Measurements from ENCODE around the gene SLC39A5.
"Not testable (repeated sequence)": the region's sequence is repeated elsewhere in the genome, so short reads cannot be mapped to it uniquely, and the experiment has no call there.

Gene SLC39A5

GRCh38 chr12:56261503-56262232, 31.8 kb downstream of the SLC39A5 start:
- no peaks in the 10 kb centered on the region; the same call in 1 of the 2 replicates for H3K36me3 ChIP-seq (ENCODE audit: control insufficient read depth, insufficient read depth, low read length)
- no peaks in the 10 kb centered on the region for H3K27me3 ChIP-seq (replicated peaks; ENCODE audit: control insufficient read depth, insufficient read depth, low read length)
- no peak for TF ChIP-seq CTCF (IDR thresholded peaks at IDR 0.05; ENCODE audit: insufficient read depth, low read length, poor library complexity, severe bottlenecking)
- H3K4me3 ChIP-seq (replicated peaks; ENCODE audit: low read depth, low read length): no peak overlapping the region
- no peak for DNase-seq (ENCODE audit: extremely low read depth, insufficient read length)

- H3K36me3 ChIP-seq (ENCODE audit: control insufficient read depth, insufficient read depth, low read length); DNase-seq (ENCODE audit: extremely low read depth, insufficient read length); H3K27me3 ChIP-seq (replicated peaks; ENCODE audit: control insufficient read depth, insufficient read depth, low read length); H3K4me3 ChIP-seq (replicated peaks; ENCODE audit: low read depth, low read length): not testable (repeated sequence)
Observed at GRCh38 chr12:56262955-56263354, 33.1 kb downstream of the SLC39A5 start.

GRCh38 chr12:56266068-56266692, 36.3 kb downstream of the SLC39A5 start:
- DNase-seq (ENCODE audit: extremely low read depth, insufficient read length); H3K36me3 ChIP-seq (ENCODE audit: control insufficient read depth, insufficient read depth, low read length); H3K27me3 ChIP-seq (replicated peaks; ENCODE audit: control insufficient read depth, insufficient read depth, low read length): not testable (repeated sequence)
- peak overlapping the region; percentile 76 for H3K4me3 ChIP-seq (replicated peaks; ENCODE audit: low read depth, low read length)

GRCh38 chr12:56266693-56267442, 37.0 kb downstream of the SLC39A5 start, which contains the start of gene COQ10A:
COQ10A (plus strand) TSS chr12:56266942; CDS start chr12:56267119, 177 bp downstream.
- peak; percentile 54 for TF ChIP-seq CTCF (IDR thresholded peaks at IDR 0.05; ENCODE audit: insufficient read depth, low read length, poor library complexity, severe bottlenecking)
- peak; percentile 91 for DNase-seq (ENCODE audit: extremely low read depth, insufficient read length)
- Histone ChIP-seq H3K27me3 (replicated peaks; ENCODE audit: control insufficient read depth, insufficient read depth, low read length) (no peaks in the 10 kb centered on the region), H3K4me3 (replicated peaks; ENCODE audit: low read depth, low read length) (peak within 1 kb of the TSS; percentile 76), H3K36me3 (ENCODE audit: control insufficient read depth, insufficient read depth, low read length) (peaks cover 4% of the 10 kb centered on the region)

- no peak for TF ChIP-seq CTCF (IDR thresholded peaks at IDR 0.05; ENCODE audit: insufficient read depth, low read length, poor library complexity, severe bottlenecking)
- Histone ChIP-seq H3K36me3 (ENCODE audit: control insufficient read depth, insufficient read depth, low read length) (peaks cover 4% of the 10 kb centered on the region), H3K27me3 (replicated peaks; ENCODE audit: control insufficient read depth, insufficient read depth, low read length) (no peaks in the 10 kb centered on the region), H3K4me3 (replicated peaks; ENCODE audit: low read depth, low read length) (peak overlapping the region; percentile 76)
- DNase-seq (ENCODE audit: extremely low read depth, insufficient read length): no peak
Observed at GRCh38 chr12:56267443-56268071, 37.7 kb downstream of the SLC39A5 start.

GRCh38 chr12:56271031-56271430, 41.2 kb downstream of the SLC39A5 start:
- DNase-seq (ENCODE audit: extremely low read depth, insufficient read length): no peak
- no peaks in the 10 kb centered on the region for H3K27me3 ChIP-seq (replicated peaks; ENCODE audit: control insufficient read depth, insufficient read depth, low read length)
- H3K36me3 ChIP-seq (ENCODE audit: control insufficient read depth, insufficient read depth, low read length): peaks cover 28% of the 10 kb centered on the region
- H3K4me3 ChIP-seq (replicated peaks; ENCODE audit: low read depth, low read length): no peak overlapping the region
- TF ChIP-seq CTCF (IDR thresholded peaks at IDR 0.05; ENCODE audit: insufficient read depth, low read length, poor library complexity, severe bottlenecking): peak; percentile 48

- not testable (repeated sequence) for DNase-seq (ENCODE audit: extremely low read depth, insufficient read length); H3K27me3 ChIP-seq (replicated peaks; ENCODE audit: control insufficient read depth, insufficient read depth, low read length); H3K4me3 ChIP-seq (replicated peaks; ENCODE audit: low read depth, low read length)
- peaks cover 28% of the 10 kb centered on the region for H3K36me3 ChIP-seq (ENCODE audit: control insufficient read depth, insufficient read depth, low read length)
Observed at GRCh38 chr12:56272468-56272867, 42.6 kb downstream of the SLC39A5 start.

All from GM06990 (cell line).